ENCODE data around the gene PDE4A.
"Not testable (repeated sequence)": the region's sequence is repeated elsewhere in the genome, so short reads cannot be mapped to it uniquely, and the experiment has no call there.

DNA sequence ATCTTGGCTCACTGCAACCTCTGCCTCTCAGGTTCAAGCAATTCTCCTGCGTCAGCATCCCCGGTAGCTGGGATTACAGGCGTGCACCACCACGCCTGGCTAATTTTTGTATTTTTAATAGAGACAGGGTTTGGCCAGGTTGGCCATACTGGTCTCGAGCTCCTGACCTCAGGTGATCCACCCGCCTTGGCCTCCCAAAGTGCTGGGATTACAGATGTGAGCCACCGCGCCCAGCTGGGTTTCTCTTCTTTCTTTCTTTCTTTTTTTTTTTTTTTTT is 37.2 kb upstream of the PDE4A start:
- TF ChIP-seq, protein P1, sequence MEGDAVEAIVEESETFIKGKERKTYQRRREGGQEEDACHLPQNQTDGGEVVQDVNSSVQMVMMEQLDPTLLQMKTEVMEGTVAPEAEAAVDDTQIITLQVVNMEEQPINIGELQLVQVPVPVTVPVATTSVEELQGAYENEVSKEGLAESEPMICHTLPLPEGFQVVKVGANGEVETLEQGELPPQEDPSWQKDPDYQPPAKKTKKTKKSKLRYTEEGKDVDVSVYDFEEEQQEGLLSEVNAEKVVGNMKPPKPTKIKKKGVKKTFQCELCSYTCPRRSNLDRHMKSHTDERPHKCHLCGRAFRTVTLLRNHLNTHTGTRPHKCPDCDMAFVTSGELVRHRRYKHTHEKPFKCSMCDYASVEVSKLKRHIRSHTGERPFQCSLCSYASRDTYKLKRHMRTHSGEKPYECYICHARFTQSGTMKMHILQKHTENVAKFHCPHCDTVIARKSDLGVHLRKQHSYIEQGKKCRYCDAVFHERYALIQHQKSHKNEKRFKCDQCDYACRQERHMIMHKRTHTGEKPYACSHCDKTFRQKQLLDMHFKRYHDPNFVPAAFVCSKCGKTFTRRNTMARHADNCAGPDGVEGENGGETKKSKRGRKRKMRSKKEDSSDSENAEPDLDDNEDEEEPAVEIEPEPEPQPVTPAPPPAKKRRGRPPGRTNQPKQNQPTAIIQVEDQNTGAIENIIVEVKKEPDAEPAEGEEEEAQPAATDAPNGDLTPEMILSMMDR (IDR thresholded peaks at IDR 0.05 in 4 of 5, conservative IDR thresholded peaks at IDR 0.05 in 1 of 5) = not testable (repeated sequence)
- not testable (repeated sequence) for TF ChIP-seq POLR2A (IDR thresholded peaks at IDR 0.05)

All from gastrocnemius medialis (tissue), 4 donors.